Activated T-helper 9 cell treated with anti-CD3 and anti-CD28 coated beads, Interleukin-2, amount 50 U/mL, for 16 hours (primary cell): ENCODE measurements around the gene CLDN3.
"Not testable (repeated sequence)": the region's sequence is repeated elsewhere in the genome, so short reads cannot be mapped to it uniquely, and the experiment has no call there.

Experiments used
- DNase-seq: peaks from one replicate; pipeline ENCODE4 v3.0.0-alpha.2; 2020; ENCODE audit warnings: low read depth

Gene CLDN3, protein sequence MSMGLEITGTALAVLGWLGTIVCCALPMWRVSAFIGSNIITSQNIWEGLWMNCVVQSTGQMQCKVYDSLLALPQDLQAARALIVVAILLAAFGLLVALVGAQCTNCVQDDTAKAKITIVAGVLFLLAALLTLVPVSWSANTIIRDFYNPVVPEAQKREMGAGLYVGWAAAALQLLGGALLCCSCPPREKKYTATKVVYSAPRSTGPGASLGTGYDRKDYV

DNA sequence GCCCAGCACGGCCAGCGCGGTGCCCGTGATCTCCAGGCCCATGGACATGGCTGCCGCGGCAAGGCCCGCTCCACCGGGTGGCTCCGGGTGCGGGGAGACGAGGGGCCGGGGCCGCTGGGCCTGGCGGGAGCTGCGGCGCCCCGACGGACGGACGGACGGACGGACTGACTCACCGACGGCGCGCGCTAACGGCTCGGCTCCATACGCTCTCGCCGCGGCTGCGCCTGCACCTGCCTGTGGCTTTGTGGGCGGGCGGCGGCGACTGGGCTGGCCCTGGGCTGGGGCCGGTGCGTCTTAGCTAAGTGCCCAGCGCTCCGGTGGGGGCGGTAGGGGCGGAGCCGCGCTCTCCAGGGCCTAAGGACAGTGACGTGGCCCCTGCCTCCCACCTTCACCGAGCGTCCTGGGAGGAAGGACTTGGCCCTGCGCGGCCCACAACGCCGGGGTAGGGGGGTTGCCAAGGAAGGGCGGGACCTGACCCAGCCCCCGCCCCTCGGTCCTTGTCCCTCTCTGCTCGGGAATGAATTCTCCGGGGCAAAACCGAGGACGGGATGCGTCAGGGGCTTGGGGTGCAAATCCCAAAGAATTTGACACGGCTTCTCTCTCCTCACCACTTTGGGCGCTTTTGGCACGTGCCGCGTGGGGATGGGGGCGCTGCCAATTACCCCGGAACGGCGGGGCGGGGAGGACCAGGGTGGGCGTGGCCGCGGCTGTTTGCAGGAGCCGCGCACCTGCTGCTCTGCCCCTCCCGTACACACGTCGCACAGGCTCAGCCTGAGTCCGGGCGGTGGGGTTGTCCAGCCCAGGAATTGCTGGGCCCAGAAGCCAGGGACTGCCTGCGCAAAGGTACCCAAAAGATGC, at the start of gene CLDN3:
CLDN3 (minus strand) TSS at position 269 of the 858 bp plus-strand sequence; CDS start at position 48, 221 bp downstream.
- DNase-seq: no peak

DNA sequence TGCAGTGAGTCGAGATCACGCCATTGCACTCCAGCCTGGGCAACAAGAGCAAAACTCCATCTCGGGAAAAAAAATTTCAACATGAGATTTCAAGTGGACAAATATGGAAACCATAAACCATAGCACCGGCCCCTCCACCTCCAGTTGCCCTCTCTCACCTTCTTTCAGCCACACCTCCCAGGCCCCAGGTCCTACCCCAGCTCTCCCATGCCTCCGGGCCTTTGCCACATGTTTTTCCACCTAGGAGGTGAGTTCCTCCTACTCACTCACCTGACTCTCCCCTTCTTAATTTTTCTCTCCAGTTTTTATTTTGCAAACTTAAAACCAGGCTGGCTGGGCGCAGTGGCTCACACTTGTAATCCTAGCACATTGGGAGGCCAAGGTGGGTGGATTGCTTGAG, 47.1 kb upstream of the CLDN3 start:
- no peak for DNase-seq

DNA sequence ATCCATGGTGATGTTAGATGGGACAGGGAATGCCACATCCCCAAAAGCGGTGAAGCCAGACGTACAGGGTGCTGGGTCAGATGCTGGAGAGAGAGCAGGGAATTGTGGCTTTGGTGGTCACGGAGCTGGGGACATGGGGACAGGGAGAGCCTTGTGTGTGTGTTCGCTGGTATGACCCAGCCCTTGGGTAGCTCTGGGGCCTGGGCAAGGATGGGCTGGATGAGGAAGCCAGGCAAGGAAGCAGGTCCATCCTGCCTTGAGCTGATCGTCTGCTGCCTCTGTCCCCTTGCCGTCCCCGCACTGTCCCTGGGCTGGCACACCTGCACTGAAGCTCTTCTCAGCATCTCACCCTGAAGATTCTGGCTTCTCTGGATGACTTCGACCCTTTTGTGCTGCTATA, 45.4 kb upstream of the CLDN3 start:
- DNase-seq: no peak

DNA sequence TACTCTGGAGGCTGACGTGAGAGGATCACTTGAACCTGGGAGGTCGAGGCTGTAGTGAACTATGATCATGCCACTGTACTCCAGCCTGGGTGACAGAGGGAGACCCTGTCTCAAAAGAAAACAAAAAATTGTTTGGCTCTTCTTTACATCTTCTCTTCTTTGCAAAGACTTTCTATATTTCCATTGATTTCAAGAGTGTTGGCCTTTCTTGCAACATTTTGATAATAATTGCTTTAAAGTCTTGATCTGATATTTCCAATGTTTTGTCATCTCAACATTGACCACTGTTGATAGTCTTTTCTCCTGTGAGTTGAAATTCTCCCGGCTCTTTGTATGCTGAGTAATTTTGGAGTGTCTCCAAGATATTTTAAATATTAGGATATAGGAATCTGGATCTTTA, 42.9 kb upstream of the CLDN3 start:
- DNase-seq: no peak

DNA sequence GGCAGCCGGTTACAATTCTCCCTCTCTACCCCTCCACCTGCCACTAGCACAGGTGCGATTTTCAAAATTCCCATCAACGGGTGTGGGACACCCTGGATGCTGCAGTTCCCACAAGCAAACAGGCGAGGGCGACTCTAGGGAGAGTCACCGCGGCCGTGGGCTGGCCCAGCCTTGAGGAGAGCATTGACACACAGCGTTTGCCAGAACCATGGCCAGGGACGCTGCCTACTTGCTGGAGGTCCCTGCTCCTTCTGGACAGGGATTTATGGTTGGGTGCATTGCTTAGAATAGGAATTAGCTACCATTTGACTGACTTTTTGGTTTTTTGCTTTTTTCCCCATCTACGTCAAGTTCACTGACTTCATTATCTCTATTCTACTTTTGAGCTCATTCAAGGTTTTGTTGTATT, 41.7 kb upstream of the CLDN3 start:
- DNase-seq: peak; percentile 26

DNA sequence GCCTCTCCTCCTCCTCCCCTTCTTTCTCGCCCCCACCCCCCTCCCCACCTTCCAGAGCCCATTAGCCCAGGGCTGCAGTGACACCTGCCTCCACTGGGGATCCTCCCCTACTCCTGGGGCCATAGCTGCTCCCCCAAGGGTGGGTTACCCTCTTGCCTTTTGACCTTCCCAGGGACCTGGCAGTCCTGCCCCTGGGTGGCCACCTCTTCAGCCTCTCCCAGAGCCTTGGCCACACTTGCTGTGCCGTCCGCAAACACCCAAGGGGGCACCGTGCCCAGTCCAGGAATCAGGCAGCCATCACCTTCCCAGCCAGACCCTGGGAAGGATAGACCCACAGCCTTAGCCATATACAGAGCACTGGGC, 40.9 kb upstream of the CLDN3 start:
- DNase-seq: no peak

DNA sequence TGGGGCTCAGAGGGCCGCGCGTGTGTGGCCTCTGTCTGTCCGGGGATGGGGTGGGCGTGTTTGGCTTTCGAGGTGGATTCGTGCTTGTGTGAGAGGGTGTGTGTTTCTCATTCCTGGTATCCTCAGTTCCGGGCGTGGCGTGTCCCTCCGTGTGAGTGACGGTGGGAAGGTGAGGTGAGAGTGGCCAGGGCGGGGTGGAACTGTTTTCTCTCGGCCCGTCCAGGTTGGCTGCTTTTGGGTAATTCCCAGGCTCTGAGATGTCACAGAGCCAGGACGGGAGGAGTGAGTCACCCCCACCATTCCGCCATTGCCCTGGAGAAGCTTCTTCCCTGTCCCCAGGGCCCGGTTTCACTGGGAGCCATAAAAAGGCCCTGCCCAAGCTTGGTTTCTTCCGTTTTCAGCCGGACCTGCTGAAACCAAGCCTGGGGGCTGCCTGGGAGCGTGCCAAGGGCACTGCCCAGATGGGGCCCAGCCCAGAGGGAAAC, 39.4 kb upstream of the CLDN3 start:
- DNase-seq: no peak

DNA sequence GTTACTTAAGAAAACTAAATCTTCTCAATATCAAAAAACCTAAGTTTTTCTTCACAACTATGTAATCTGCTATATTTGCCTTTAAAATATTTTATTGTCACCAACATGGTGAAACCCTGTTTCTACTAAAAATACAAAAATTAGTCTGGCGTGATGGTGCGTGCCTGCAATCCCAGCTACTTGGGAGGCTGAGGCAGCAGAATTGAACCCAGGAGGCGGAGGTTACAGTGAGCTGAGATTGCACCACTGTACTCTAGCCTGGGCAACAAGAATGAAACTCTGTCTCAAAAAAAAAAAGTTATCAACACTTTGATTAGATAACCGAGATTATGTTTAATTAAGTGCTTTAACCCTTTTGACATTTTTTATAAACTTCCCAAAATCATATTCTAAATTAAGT, 32.4 kb upstream of the CLDN3 start:
- no peak for DNase-seq

DNA sequence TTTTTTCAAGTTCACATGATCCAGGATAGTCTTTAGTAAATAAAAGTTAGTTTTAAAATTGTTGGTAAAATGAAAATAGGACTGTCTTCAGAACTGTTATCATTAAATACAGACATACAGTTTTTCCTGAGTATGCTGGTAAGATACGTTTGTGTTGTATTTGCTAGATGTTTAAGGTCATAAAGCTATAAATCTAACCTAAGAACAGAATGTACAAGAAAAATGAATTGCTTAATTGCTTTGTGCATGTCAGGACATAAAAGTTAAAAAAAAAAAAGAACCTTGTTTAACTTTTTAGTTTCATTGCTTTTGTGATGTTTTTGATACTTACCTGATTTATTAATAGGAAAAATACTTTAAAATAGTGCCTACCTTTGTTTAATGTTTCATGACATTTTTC, 31.5 kb upstream of the CLDN3 start:
- no peak for DNase-seq

DNA sequence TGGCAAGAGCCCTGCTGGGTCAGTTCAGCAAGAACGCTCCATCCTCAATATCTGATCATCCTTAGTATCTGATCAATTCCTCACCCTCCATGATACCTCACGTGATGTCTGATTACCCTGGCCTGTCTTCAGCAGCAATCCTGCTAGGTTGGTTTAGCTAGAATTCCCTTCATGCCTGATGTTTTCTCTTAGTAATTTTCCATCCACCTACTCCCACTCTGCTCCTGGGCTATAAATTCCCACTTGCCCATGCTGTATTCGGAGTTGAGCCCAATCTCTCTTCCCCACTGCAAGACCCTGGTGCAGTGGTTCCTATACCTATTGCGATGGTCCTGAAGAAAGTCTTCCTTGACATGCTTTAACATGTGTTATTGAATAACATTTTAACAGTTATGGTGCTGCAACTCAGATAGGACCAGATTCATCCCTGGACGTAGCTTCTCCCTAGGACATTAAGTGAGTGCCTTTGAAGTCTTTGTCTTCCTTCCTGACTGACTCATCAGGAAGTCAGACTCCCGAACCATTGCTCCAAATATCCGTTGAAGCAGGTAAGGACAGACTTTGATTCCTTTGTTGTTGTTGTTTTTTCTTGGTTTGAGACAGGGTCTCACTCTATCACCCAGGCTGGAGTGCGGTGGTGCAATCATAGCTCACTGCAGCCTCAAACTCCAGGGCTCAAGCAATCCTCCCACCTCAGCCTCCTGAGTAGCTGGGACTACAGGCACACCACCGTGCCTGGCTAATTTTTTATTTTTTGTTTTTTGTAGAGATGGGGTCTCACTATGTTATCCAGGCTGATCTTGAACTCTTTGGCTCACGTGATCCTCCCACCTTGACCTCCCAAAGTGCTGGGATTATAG, 29.4 kb upstream of the CLDN3 start:
- no peak for DNase-seq

DNA sequence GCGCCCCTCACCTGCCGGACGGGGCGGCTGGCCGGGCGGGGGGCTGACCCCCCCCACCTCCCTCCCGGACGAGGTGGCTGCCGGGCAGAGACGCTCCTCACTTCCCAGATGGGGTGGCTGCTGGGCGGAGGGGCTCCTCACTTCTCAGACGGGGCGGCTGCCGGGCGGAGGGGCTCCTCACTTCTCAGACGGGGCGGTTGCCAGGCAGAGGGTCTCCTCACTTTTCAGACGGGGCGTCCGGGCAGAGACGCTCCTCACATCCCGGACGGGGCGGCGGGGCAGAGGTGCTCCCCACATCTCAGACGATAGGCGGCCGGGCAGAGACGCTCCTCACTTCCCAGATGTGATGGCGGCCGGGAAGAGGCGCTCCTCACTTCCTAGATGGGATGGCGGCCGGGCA, 27.1 kb upstream of the CLDN3 start:
- not testable (repeated sequence) for DNase-seq

DNA sequence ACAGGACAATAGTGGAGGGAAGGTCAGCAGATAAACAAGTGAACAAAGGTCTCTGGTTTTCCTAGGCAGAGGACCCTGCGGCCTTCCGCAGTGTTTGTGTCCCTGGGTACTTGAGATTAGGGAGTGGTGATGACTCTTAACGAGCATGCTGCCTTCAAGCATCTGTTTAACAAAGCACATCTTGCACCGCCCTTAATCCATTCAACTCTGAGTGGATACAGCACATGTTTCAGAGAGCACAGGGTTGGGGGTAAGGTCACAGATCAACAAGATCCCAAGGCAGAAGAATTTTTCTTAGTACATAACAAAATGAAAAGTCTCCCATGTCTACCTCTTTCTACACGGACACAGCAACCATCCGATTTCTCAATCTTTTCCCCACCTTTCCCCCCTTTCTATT, 26.6 kb upstream of the CLDN3 start:
- not testable (repeated sequence) for DNase-seq

DNA sequence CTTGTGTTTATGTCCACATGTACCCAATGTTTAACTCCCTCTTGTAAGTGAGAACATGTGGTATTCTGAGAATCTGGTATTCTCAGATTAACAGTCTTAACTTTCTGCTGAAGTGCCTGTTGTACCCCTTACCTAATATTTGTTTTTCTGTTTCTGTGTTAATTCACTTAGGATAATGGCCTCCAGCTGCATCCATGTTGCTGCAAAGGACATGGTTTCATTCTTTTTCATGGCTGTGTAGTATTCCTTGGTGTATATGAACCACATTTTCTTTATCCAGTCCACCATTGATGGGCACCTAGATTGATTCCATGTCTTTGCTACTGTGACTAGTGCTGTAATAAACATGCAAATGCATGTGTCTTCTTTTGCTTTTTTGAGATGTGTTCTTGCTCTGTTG, 25.1 kb upstream of the CLDN3 start:
- not testable (repeated sequence) for DNase-seq

DNA sequence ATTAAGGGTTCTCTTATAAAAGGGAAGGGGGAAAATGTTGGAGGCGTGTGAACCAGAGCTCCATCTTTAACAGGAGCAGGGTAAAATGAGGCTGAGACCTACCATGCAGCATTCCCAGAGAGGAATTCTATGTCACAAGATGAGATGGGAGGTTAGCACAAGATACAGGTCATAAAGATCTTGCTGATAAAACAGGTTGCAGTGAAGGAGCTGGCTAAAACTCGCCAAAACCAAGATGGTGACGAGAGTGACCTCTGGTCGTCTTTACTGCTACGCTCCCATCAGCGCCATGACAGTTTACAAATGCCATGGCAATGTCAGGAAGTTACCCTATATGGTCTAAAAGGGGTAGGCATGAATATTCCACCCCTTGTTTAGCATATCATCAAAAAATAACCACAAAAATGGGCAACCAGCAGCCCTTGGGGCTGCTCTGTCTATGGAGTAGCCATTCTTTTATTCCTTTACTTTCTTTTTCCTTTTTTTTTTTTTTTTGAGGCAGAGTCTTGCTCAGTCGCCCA, 21.2 kb upstream of the CLDN3 start:
- not testable (repeated sequence) for DNase-seq

DNA sequence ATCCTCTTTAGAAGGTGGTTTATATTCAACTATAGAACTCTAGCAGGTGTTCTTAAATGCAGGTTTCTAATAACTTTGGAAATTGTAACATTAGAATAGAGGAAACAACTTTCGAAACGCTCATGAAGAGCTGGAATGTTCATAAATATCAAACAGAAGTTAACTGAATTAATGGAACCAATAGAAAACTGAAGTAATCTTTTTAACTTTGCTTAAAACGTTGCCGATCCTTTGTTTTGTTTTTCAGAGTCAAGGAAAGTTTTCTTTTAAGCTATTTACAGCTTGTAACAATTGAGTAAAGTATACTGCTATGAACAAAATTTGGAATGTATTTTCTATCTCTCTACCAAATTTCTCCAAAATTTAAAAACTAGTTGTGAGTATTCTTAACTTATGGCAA, 19.0 kb upstream of the CLDN3 start:
- DNase-seq: no peak

DNA sequence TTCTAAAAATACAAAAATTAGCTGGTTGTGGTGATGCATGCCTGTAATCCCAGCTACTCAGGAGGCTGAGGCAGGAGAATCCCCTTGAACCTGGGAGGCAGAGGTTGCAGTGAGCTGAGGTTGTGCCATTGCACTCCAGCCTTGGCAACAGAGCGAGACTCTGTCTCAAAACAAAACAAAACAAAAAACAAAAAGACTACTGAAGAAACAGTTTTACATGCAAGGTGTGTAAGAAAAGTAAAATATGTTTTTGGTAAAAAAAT, 17.6 kb upstream of the CLDN3 start:
- DNase-seq: not testable (repeated sequence)

DNA sequence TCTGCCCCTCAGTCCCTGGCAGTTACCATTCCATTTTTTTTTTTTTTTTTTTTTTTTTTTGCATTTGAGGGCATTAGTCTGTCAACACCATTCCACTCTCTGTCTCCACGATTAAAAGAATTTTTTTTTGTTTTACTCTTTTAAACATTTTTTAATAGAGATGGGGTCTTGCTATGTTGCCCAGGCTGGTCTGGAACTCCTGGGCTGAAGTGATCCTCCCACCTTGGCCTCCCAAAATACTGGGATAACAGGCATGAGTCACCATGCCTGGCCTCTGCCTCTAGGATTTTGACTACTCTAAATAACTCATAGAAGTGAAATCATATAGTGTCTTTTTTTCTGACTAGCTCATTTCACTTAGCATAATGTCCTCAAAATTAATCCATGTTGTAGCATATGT, 16.5 kb upstream of the CLDN3 start:
- DNase-seq: no peak

DNA sequence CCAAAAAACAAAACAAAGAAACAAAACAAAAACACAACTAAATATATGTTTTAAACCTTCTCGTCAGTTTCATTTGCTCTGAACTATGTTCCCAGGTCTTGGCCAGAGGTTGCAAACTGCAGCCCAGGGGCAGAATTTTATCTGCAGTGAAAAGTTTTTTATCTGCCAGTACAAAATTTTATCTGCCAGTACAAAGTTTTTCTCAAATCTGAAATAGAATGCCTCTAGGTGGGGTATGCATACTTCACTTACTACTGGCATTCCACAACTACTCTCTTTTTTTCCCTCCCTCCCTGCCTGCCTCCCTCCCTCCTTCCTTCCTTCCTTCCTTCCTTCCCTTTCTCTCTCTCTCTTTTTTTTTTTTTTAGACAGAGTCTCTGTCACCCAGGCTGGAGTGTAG, 9.4 kb upstream of the CLDN3 start:
- no peak for DNase-seq

DNA sequence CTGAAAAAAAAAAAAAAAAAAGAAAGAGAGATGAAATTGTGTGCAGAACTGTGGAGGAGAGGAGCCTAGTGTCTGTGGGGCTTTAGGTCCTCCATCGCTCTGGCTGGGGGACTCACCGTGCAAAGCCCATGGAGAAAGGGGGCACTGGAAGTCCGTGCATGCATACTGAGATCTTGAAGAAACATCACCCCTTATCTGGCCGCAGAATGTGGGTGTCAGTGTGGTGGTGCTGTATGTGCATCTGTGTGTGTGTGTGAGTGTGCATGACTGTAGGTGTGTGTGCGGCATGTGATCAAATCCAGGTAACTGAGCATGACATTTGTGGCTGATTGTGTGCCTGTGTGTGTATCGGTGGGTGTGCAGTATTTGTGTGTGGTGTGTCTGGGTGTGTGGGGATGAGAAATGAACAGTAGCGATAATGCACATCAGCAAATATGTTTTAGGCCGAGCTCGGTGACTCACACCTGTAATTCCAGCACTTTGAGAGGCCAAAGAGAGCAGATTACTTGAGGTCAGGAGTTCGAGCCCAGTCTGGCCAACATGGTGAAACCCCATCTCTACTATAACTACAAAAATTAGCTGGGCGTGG, 8.8 kb upstream of the CLDN3 start:
- no peak for DNase-seq

DNA sequence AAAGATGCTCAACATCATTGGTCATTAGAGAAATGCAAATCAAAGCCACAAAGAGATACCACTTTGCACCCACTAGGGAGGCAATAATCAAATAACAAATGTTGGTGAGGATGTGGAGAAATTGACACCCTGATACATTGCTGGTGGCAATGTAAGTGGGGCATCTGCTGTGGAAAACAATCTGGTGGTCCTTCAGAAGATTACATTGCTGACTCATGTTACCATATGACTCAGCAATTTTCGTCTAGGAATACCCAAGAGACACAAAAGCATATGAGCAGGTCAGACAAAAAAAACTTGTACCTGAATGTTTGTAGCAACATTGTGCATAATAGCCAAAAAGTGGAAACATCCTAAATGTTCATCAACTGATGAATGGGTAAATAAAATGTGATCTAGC, 4.9 kb upstream of the CLDN3 start:
- no peak for DNase-seq

DNA sequence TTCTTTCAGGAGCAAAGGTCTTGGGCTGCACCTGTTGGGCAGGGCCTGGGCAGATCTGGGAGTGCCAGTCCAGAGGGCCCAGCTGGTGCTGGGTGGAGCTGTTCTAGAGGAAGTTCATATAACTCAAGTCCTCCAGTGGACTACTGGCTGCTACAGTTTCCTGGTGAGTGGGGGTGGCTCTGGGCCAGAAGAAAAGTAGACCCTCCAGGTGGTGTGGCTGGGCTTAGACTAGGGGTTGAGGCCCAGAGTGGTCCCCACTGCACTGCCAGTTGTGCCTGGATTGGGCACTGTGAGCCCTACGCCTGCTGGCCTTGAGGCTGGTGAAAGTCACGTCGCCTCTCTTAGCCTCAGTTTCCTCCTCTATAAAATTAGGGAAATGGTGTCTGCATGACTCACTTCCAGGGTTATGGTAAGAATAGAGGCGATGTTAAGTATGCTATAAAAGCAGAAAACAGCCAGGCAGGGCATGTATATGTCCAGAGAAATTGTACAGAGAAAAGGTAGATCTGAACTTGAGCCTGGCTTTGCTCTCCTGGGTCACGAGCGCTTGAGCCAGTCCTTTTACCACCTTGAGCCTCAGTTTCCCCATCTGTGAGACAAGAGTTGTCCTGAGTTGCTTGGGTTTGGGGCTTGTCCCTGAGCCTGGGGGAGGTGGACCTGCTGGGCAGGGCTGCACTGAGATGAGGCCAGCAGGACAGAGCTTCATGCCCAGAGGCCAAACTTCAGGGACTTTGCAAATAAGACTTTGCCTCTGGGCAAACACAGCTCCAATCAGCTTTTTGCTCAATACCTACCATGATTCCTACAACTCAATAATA, 3.8 kb upstream of the CLDN3 start:
- DNase-seq: no peak
